Heart left ventricle (tissue), 16 donors: ENCODE data around the gene ZNF543. TPM values are rescaled to one million over a fixed set of nuclear protein-coding genes. Genes with fewer than 3 reads are reported as not detected.

Experiments
- ATAC-seq, 4 donors: fragments of 200-7000 bp; cut with Tn5 transposase; one replicate each; pipeline ENCODE4 v1.9.1; 2020 to 2022; ENCODE audit warnings: moderate library complexity in 4 of 4, mild to moderate bottlenecking in 3 of 4, moderate number of reproducible peaks in 1 of 4
- DNase-seq, 5 donors: peaks; one replicate each; pipeline ENCODE4 v3.0.0-alpha.2; 2020
- H3K27ac ChIP-seq, 12 donors: fragments of 200-600 bp; sonication (generic) in 4 of 12; one replicate each; pipeline versions ENCODE4 v1.5.0 to v1.8.0; 2016 to 2022; ENCODE audit warnings: mild to moderate bottlenecking in 2 of 12
- H3K27me3 ChIP-seq, 9 donors: fragments of 200-600 bp; sonication (generic) in 2 of 9; one replicate each; pipeline versions ENCODE4 v1.5.1 to v1.8.0; 2016 to 2022; ENCODE audit warnings: mild to moderate bottlenecking in 3 of 9
- H3K36me3 ChIP-seq, 9 donors: fragments of 200-600 bp; sonication (generic) in 2 of 9; one replicate each; pipeline versions ENCODE4 v1.5.0 to v1.8.0; 2018 to 2022; ENCODE audit warnings: mild to moderate bottlenecking in 2 of 9
- H3K4me1 ChIP-seq, 12 donors: fragments of 200-600 bp; sonication (generic) in 4 of 12; one replicate each; pipeline versions ENCODE4 v1.5.0 to v1.8.0; 2016 to 2022; ENCODE audit warnings: mild to moderate bottlenecking in 3 of 12
- H3K4me3 ChIP-seq, 12 donors: fragments of 200-600 bp; sonication (generic) in 4 of 12; one replicate each; pipeline versions ENCODE4 v1.5.0 to v1.8.0; 2017 to 2022; ENCODE audit warnings: mild to moderate bottlenecking in 9 of 12, moderate library complexity in 4 of 12
- H3K9me3 ChIP-seq, 12 donors: fragments of 200-600 bp; sonication (generic) in 4 of 12; one replicate each; pipeline versions ENCODE4 v1.5.0 to v1.8.0; 2016 to 2022; ENCODE audit warnings: mild to moderate bottlenecking in 1 of 12
- CTCF ChIP-seq, 12 donors: fragments of 200-600 bp; sonication (generic) in 4 of 12; IDR thresholded peaks; one replicate each; pipeline versions ENCODE4 v1.5.0 to v1.8.0; 2018 to 2022; ENCODE audit warnings: antibody characterized with exemption in 12 of 12, mild to moderate bottlenecking in 5 of 12
- POLR2A ChIP-seq, 2 donors: fragments of 450-650 bp; IDR thresholded peaks; one replicate each; pipeline ENCODE4 v1.6.1; 2017; ENCODE audit warnings: antibody characterized with exemption in 2 of 2, mild to moderate bottlenecking in 2 of 2, moderate library complexity in 2 of 2
- WGBS, 4 donors: extraction: QIAGEN DNeasy Blood & Tissue Kit in 2 of 4; methylation state at CpG; one replicate each; pipeline versions ENCODE4 v1.1.5 to v1.1.7; 2013 to 2018; 5-methylcytosine and 5-hydroxymethylcytosine counted together
- intact Hi-C, 10 donors: fragments of 100-400 bp; cut with DNase I; formaldehyde crosslinking; loops; one replicate each; pipeline versions ENCODE4 v1.11.1 to v1.14.2; 2022
- polyA plus RNA-seq, 2 donors: library from polyadenylated mRNA; stranded (reverse); fragments of 200-250 nt; gene quantifications; one replicate each; pipeline ENCODE4 v1.2.3, GENCODE V29; 2013
- total RNA-seq, 9 donors: library from RNA; depleted of rRNA in 2 of 9; stranded (reverse); fragments of >200 nt in 2 of 9; fragmentation: NEBNext Ultra II Directional in 3 of 9; extraction: Animal tissue kit (Norgen Biotek cat#: 25700) in 3 of 9; gene quantifications; one replicate each; pipeline versions ENCODE4 v1.1.0 to v1.2.4, GENCODE V29; 2016 to 2023
- donor health status: ischemic (EF 13 %, LVEDD 7.1; RV severe dilation, severe dysfunction).
- donor health status: healthy with polysubstance abuse.
- donor health status: DM: no; HTN: yes; CAD: no.
- donor health status: DM: no; HTN: no; CAD: no.
- donor health status: ischemic (EF 25% LVEDD 6.9; RV normal size, moderate dysfunction).
- donor health status: ischemic (EF 25% LVEDD 5.7; RV mildly dilated, moderate dysfunction).
- donor health status: healthy.
- donor health status: DM: yes; HTN: yes; CAD: no.
- donor health status: ischemic (EF 35%, LVEDD 5.7; RV mildly dilated, moderate dysfunction).
- donor health status: nonischemic (EF 11% LVEDD 7.7; RV severe dilation, severe dysfunction).
- donor health status: DM: yes; HTN: yes; CAD: no.
- donor health status: PGD.
- donor health status: ischemic (EF 29% LVEDD 5.4; RV normal size, mild dysfunction).
- donor health status: nonischemic (EF 23%, LVEDD 6.1; RV moderate dilation, normal function).

ZNF543 gene
- total and polyA plus RNA-seq, 11 donors = 1.6 to 9.1 (median 6.4) TPM

GRCh38 chr19:57338877-57339276 is 18.6 kb downstream of the ZNF543 start:
- Histone ChIP-seq H3K4me1 (peaks cover 0 to 24% (median 1%) of the 10 kb centered on the region in 12 donors), H3K27ac (peak overlapping the region; percentile 26 to 85 (median 81)), H3K9me3 (no peaks in the 10 kb centered on the region), H3K27me3 (no peaks in the 10 kb centered on the region), H3K36me3 (no peaks in the 10 kb centered on the region), H3K4me3 (no peak overlapping the region)
- 33 to 37% (median 35%) methylated on average over 3 of the region's 3 CpGs for WGBS, 4 donors
- DNase-seq (peak in 4 of 5 donors; percentile 32 to 60 (median 36)), ATAC-seq (peak; percentile 93 to 97 (median 94))
- intact Hi-C loops = no loop called here
- TF ChIP-seq POLR2A (IDR thresholded peaks at IDR 0.05) (no peak), CTCF (IDR thresholded peaks at IDR 0.05) (no peak)

DNA sequence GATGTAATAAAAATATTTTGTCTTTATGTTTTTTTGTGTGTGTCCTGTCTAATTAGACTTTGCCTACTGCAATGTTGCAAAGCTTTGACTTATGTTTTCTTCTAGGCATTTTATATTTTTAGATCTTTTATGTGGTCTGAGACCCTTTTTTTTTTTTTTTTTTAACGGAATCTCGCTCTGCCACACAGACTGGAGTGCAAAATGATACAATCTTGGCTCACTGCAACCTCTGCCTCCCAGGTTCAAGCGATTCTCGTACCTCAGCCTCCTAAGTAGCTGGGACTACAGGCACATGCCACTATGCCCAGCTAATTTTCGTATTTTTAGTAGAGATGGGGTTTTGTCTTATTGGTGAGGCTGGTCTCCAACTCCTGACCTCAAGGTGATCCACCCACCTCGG is 22.3 kb downstream of the ZNF543 start:
- intact Hi-C loops = no loop called here
- Histone ChIP-seq H3K4me3 (no peak overlapping the region), H3K4me1 (peaks cover 0 to 16% (median 0%) of the 10 kb centered on the region in 12 donors), H3K27me3 (no peaks in the 10 kb centered on the region), H3K27ac (no peak overlapping the region), H3K36me3 (no peaks in the 10 kb centered on the region), H3K9me3 (no peaks in the 10 kb centered on the region)
- WGBS, 4 donors = 80 to 87% (median 82%) methylated on average over 6 of the region's 6 CpGs
- ATAC-seq (no peak), DNase-seq (no peak)
- TF ChIP-seq CTCF (IDR thresholded peaks at IDR 0.05) = no peak
- no peak for TF ChIP-seq POLR2A (IDR thresholded peaks at IDR 0.05)

- Histone ChIP-seq H3K9me3 (peaks cover 0 to 8% (median 0%) of the 10 kb centered on the region in 12 donors), H3K36me3 (peaks cover 0 to 4% (median 0%) of the 10 kb centered on the region in 9 donors), H3K27me3 (no peaks in the 10 kb centered on the region), H3K27ac (no peak overlapping the region), H3K4me1 (peaks cover 0 to 23% (median 17%) of the 10 kb centered on the region in 12 donors), H3K4me3 (no peak overlapping the region)
- no peak for TF ChIP-seq POLR2A (IDR thresholded peaks at IDR 0.05)
- TF ChIP-seq CTCF (IDR thresholded peaks at IDR 0.05) = no peak
- no peak for DNase-seq
- WGBS, 4 donors = 53 to 61% (median 59%) methylated on average over 3 of the region's 3 CpGs
- no peak for ATAC-seq
- intact Hi-C loops = no loop called here
Measured at GRCh38 chr19:57348136-57348535, 27.9 kb downstream of the ZNF543 start.

DNA sequence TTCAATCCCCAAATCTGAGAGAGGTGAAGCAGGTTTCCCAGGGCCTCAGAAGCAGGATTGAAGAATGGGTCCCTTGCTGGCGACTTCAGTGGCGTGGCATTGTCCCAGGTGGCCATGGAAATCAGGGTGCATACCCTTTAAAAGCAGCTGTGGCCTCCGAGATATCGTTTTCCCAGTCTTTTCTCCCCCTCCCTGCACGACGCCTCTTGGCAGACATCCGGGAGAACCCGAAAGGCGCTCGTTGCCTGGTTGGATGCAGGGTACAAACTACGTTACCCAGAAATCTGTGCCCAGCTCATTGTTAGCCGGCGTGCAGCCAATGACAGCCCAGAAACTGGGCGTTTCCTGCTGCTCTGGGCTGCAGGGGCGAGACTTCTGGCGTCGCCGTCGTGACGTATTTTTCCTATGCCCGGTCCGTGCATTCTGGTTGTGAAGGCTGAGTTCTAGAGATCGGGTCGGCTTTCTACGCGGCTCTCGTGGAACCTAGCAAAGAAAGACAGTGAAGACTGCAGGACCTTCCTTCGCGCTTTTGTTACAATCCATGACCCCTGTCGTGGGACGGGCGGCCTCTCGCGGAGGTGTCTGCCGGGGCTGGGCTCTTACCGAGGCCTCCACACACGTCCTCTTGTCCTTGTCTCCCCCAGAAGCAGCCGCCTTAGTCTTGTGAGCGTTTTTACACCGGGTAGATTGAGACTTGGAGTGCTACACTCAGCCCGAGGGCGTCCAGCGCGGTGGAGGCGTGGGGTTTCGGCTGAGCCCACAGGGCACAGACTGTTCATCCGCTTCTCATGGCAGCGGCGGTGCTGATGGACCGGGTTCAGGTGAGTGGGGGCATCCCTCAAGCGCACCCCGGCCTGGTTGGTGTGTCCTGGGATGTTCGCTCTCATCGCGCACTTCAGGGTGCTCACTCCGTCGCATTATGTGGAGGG is 30.9 kb downstream of the ZNF543 start, which contains the start of gene ZNF304:
Gene ZNF304 (plus strand): TSS at position 395 of the 929 bp plus-strand sequence. CDS start 394 bp downstream, at position 789.
- WGBS, 4 donors = 1 to 2% (median 2%) methylated on average over 22 to 57 of the region's 57 CpGs
- intact Hi-C loops = loop anchor here in 7 of 10 donors (1.0 to 10.0 kb wide), 7 partner anchors 12 to 246 kb away; partner anchors contain the start of genes ZNF460 (in 5 of the 7), TRAPPC2B (in 1 of the 7), ZNF543 (in 1 of the 7) and ZNF547 (in 1 of the 7)
- peak within 1 kb of the TSS; percentile 41 to 91 (median 86) for H3K27ac ChIP-seq
- H3K4me1 ChIP-seq = peaks cover 0 to 44% (median 21%) of the 10 kb centered on the region in 12 donors
- DNase-seq = peak; percentile 95 to 97 (median 96)
- ATAC-seq = peak; percentile 97 to 99 (median 98)
- H3K9me3 ChIP-seq = peaks cover 0 to 38% (median 2%) of the 10 kb centered on the region in 12 donors
- H3K36me3 ChIP-seq = peaks cover 0 to 34% (median 28%) of the 10 kb centered on the region in 9 donors
- no peaks in the 10 kb centered on the region for H3K27me3 ChIP-seq
- TF ChIP-seq CTCF (IDR thresholded peaks at IDR 0.05) = no peak
- TF ChIP-seq POLR2A (IDR thresholded peaks at IDR 0.05) = peak in 1 of 2 donors; percentile 43
- H3K4me3 ChIP-seq = peak within 1 kb of the TSS; percentile 75 to 100 (median 92)
